Measurements from ENCODE around the gene SLC16A3. TPM values are rescaled to one million over a fixed set of nuclear protein-coding genes. Genes with fewer than 3 reads are reported as not detected.
"Not testable (repeated sequence)": the region's sequence is repeated elsewhere in the genome, so short reads cannot be mapped to it uniquely, and the experiment has no call there.

SLC16A3 gene
- polyA plus RNA-seq, 1 of the 3 experiments (the other 2 are of a cell fraction): 70.7 TPM

DNA sequence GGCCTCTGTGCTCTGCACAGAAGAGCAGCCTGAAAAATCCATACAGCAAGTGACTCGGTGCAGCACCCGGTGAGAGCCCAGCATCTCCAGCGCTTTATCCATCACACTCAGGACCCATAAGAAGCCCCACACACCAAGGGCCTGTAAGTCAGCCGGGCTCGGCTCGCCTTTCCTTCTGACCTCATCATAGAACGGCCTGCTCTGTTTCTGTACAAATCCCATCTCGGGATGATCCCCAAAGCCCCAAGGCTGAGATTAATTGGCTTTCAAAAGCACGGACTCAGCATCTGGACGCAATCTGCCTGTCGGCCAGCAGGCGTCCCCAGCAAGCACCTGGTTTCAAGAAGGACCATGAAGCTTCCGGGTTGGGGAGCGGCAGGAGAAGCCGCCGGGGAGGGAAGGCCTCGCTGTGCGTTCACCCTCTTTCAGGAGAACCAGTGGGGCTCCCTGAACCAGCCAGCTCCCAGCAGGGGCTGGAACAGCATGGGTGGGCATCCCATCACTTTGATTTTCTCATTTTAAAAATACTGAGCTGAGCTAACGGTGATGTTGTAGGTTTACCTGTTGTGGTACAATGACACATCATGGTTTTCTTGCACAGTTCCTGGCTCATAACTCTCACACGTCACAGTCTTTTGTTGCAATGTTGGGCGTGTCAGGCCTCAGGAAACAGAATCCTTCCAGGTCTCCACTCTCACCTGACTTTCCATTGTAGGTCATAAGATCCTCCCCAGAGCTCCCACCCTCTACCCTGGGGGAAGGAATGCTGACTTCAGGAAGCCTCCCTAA lies 22.9 kb upstream of the SLC16A3 start (continued):
- TF ChIP-seq SIN3A (IDR thresholded peaks at IDR 0.05; ENCODE audit: borderline replicate concordance, low read depth, low read length): 0 out of 2 replicates have a peak, but pooled peaks have one; percentile 75
- TF ChIP-seq, protein P1, sequence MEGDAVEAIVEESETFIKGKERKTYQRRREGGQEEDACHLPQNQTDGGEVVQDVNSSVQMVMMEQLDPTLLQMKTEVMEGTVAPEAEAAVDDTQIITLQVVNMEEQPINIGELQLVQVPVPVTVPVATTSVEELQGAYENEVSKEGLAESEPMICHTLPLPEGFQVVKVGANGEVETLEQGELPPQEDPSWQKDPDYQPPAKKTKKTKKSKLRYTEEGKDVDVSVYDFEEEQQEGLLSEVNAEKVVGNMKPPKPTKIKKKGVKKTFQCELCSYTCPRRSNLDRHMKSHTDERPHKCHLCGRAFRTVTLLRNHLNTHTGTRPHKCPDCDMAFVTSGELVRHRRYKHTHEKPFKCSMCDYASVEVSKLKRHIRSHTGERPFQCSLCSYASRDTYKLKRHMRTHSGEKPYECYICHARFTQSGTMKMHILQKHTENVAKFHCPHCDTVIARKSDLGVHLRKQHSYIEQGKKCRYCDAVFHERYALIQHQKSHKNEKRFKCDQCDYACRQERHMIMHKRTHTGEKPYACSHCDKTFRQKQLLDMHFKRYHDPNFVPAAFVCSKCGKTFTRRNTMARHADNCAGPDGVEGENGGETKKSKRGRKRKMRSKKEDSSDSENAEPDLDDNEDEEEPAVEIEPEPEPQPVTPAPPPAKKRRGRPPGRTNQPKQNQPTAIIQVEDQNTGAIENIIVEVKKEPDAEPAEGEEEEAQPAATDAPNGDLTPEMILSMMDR (IDR thresholded peaks at IDR 0.05): peak; percentile 97
- no peak for TF ChIP-seq GATA2 (CRISPR knock-in tag; IDR thresholded peaks at IDR 0.05)
- TF ChIP-seq RCOR1 (IDR thresholded peaks at IDR 0.05; ENCODE audit: low read length): peak; percentile 72
- TF ChIP-seq RXRA (IDR thresholded peaks at IDR 0.05; ENCODE audit: borderline replicate concordance, low read depth): no peak
- TF ChIP-seq RFX5 (IDR thresholded peaks at IDR 0.05; ENCODE audit: low read length): no peak
- TF ChIP-seq, protein P2, sequence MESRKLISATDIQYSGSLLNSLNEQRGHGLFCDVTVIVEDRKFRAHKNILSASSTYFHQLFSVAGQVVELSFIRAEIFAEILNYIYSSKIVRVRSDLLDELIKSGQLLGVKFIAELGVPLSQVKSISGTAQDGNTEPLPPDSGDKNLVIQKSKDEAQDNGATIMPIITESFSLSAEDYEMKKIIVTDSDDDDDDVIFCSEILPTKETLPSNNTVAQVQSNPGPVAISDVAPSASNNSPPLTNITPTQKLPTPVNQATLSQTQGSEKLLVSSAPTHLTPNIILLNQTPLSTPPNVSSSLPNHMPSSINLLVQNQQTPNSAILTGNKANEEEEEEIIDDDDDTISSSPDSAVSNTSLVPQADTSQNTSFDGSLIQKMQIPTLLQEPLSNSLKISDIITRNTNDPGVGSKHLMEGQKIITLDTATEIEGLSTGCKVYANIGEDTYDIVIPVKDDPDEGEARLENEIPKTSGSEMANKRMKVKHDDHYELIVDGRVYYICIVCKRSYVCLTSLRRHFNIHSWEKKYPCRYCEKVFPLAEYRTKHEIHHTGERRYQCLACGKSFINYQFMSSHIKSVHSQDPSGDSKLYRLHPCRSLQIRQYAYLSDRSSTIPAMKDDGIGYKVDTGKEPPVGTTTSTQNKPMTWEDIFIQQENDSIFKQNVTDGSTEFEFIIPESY (IDR thresholded peaks at IDR 0.05; ENCODE audit: borderline replicate concordance, low read depth): no peak
- TF ChIP-seq SMC3 (IDR thresholded peaks at IDR 0.05; ENCODE audit: low read depth, low read length): peak; percentile 51; the same call in 1 of the 2 replicates
- no peak for TF ChIP-seq NRF1 (IDR thresholded peaks at IDR 0.05; ENCODE audit: low read depth, low read length)
- peak; percentile 72 for TF ChIP-seq CHD2 (IDR thresholded peaks at IDR 0.05; ENCODE audit: low read length, partially characterized antibody)
- TF ChIP-seq, protein P3, sequence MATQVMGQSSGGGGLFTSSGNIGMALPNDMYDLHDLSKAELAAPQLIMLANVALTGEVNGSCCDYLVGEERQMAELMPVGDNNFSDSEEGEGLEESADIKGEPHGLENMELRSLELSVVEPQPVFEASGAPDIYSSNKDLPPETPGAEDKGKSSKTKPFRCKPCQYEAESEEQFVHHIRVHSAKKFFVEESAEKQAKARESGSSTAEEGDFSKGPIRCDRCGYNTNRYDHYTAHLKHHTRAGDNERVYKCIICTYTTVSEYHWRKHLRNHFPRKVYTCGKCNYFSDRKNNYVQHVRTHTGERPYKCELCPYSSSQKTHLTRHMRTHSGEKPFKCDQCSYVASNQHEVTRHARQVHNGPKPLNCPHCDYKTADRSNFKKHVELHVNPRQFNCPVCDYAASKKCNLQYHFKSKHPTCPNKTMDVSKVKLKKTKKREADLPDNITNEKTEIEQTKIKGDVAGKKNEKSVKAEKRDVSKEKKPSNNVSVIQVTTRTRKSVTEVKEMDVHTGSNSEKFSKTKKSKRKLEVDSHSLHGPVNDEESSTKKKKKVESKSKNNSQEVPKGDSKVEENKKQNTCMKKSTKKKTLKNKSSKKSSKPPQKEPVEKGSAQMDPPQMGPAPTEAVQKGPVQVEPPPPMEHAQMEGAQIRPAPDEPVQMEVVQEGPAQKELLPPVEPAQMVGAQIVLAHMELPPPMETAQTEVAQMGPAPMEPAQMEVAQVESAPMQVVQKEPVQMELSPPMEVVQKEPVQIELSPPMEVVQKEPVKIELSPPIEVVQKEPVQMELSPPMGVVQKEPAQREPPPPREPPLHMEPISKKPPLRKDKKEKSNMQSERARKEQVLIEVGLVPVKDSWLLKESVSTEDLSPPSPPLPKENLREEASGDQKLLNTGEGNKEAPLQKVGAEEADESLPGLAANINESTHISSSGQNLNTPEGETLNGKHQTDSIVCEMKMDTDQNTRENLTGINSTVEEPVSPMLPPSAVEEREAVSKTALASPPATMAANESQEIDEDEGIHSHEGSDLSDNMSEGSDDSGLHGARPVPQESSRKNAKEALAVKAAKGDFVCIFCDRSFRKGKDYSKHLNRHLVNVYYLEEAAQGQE (IDR thresholded peaks at IDR 0.05; ENCODE audit: low read depth, low read length): 0 out of 2 replicates have a peak, but pooled peaks have one; percentile 54
- TF ChIP-seq ELF1 (IDR thresholded peaks at IDR 0.05): peak; percentile 95
- no peak for TF ChIP-seq TEAD4 (IDR thresholded peaks at IDR 0.05; ENCODE audit: borderline replicate concordance, insufficient read depth)
- TF ChIP-seq, protein P4, sequence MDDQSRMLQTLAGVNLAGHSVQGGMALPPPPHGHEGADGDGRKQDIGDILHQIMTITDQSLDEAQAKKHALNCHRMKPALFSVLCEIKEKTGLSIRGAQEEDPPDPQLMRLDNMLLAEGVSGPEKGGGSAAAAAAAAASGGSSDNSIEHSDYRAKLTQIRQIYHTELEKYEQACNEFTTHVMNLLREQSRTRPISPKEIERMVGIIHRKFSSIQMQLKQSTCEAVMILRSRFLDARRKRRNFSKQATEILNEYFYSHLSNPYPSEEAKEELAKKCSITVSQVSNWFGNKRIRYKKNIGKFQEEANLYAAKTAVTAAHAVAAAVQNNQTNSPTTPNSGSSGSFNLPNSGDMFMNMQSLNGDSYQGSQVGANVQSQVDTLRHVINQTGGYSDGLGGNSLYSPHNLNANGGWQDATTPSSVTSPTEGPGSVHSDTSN (IDR thresholded peaks at IDR 0.05): 0 out of 2 replicates have a peak, but pooled peaks have one; percentile 23
- TF ChIP-seq, protein P5, sequence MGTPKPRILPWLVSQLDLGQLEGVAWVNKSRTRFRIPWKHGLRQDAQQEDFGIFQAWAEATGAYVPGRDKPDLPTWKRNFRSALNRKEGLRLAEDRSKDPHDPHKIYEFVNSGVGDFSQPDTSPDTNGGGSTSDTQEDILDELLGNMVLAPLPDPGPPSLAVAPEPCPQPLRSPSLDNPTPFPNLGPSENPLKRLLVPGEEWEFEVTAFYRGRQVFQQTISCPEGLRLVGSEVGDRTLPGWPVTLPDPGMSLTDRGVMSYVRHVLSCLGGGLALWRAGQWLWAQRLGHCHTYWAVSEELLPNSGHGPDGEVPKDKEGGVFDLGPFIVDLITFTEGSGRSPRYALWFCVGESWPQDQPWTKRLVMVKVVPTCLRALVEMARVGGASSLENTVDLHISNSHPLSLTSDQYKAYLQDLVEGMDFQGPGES (IDR thresholded peaks at IDR 0.05; ENCODE audit: low read depth, low read length): no peak
- no peak for TF ChIP-seq EP300 (IDR thresholded peaks at IDR 0.05; ENCODE audit: borderline replicate concordance in 1 of 2, low read depth in 1 of 2, low read length in 1 of 2)
- no peak for TF ChIP-seq YY1 (IDR thresholded peaks at IDR 0.05; ENCODE audit: low read depth)
- TF ChIP-seq POLR2AphosphoS5 (IDR thresholded peaks at IDR 0.05; ENCODE audit: low read depth, low read length): peak; percentile 82

DNA sequence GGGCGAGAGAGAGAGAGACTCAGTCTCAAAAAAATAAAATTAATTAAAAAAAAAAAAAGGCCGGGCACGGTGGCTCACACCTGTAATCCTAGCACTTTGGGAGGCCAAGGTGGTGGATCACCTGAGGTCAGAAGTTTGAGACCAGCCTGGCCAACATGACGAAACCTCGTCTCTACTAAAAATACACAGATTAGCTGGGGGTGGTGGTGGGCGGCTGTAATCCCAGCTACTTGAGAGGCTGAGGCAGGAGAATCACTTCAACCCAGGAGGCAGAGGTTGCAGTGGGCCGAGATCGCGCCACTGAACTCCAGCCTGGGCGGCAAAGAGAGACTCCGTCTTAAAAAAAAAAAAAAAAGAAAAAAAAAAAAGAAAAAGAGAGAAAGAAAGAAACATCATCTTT lies 18.2 kb upstream of the SLC16A3 start:
- H4K20me1 ChIP-seq (ENCODE audit: insufficient read depth); POLR2A ChIA-PET; H2AFZ ChIP-seq (ENCODE audit: low read depth); H3K27me3 ChIP-seq (ENCODE audit: insufficient read depth); H3K4me3 ChIP-seq (ENCODE audit: low read depth in 2 of 2, low read length in 1 of 2); H3K4me2 ChIP-seq; H3K27ac ChIP-seq (ENCODE audit: low read depth in 2 of 2, low read length in 1 of 2); DNase-seq; H3K9me3 ChIP-seq; H3K9me2 ChIP-seq; H3K9ac ChIP-seq: not testable (repeated sequence)
- CTCF ChIA-PET: interaction anchor here (1.7 kb wide), 1 partner anchor 25 kb away, joined by 7 read pairs; no protein-coding TSS in a partner anchor
- Histone ChIP-seq H3K4me1 (ENCODE audit: control insufficient read depth in 1 of 2, insufficient read depth in 2 of 2, low read depth in 1 of 2, low read length in 1 of 2) (peaks cover 6 to 29% of the 10 kb centered on the region in 2 experiments; a peak in 3 of 4 replicates), H3F3A (replicated peaks; ENCODE audit: insufficient read depth) (peaks cover 25% of the 10 kb centered on the region), H3K79me2 (ENCODE audit: insufficient read depth) (peaks cover 33% of the 10 kb centered on the region), H3K36me3 (replicated peaks in 1 of 2; ENCODE audit: control insufficient read depth in 1 of 2, insufficient read depth in 2 of 2, low read length in 1 of 2) (peaks cover 6 to 16% of the 10 kb centered on the region in 2 experiments)
- WGBS (ENCODE audit: low lambda C conversion rate): 96% methylated on average over 11 of the region's 11 CpGs

All from SK-N-SH (cell line).